Kidney glomerular epithelial cell (primary cell): ENCODE data around the gene WDR43.
"Not testable (repeated sequence)": the region's sequence is repeated elsewhere in the genome, so short reads cannot be mapped to it uniquely, and the experiment has no call there.

Experiments used
- DNase-seq: peaks from one replicate; lab custom pipeline; 2025; lab: John Stamatoyannopoulos, UW

Gene WDR43

GRCh38 chr2:28962505-28962904 is 68.0 kb downstream of the WDR43 start:
- no peak for DNase-seq

- no peak for DNase-seq
Measured at GRCh38 chr2:28970464-28971160, 76.1 kb downstream of the WDR43 start.

DNA sequence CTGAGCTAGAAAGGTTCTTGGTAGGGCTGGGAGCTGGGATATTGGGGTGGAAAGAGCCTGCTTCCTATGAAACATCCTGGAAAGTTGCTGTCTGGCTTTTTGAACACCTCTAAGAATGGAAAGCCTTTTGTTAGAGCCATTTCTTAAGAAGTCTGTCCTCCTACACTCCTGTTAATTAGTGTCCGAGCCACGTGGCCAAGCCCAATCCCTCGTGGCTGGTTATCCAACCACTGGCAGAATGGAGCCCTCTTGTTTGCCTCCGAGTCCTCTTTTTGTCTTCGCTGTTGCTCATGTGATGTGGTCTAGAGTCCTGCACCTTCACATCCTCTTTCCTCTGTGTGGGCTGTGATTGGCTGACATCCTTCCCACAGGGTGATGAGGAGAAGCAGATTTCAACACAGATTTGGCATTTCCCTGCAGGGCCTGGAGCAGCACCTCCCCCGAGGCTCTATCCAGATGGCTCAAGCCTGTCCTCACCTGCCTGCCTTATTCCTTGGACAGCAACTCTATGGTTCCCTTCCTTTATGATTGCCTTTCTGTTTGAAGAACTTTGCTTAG is 78.4 kb downstream of the WDR43 start:
- no peak for DNase-seq

GRCh38 chr2:28974252-28974651 is 79.8 kb downstream of the WDR43 start:
- DNase-seq, result no peak

DNA sequence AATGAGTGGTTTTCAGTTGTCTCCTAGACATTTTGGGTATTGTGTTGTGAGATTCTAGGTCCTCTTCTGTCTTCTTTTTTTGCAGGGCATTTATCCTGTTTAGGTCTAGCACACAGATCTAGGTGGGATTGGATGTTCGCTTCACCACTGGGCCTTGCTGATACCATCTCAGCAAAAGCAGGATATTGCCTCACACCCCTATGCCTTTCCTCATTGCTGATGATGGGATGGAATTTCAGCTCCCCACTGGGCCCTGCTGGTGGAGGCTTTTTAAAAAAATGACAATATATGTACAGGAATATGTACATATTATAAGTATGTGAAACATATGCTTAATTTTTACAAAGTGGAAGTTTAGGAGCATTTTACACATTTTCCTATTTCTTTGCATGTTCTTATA is 81.2 kb downstream of the WDR43 start:
- no peak for DNase-seq

GRCh38 chr2:28976584-28976983 is 82.1 kb downstream of the WDR43 start:
- DNase-seq, result no peak

GRCh38 chr2:28977176-28977875 is 82.9 kb downstream of the WDR43 start:
- DNase-seq, result no peak

GRCh38 chr2:28978001-28978400 is 83.5 kb downstream of the WDR43 start:
- not testable (repeated sequence) for DNase-seq

GRCh38 chr2:28978606-28979005 is 84.1 kb downstream of the WDR43 start:
- DNase-seq, result no peak

GRCh38 chr2:28979041-28979440 is 84.6 kb downstream of the WDR43 start:
- no peak for DNase-seq

DNA sequence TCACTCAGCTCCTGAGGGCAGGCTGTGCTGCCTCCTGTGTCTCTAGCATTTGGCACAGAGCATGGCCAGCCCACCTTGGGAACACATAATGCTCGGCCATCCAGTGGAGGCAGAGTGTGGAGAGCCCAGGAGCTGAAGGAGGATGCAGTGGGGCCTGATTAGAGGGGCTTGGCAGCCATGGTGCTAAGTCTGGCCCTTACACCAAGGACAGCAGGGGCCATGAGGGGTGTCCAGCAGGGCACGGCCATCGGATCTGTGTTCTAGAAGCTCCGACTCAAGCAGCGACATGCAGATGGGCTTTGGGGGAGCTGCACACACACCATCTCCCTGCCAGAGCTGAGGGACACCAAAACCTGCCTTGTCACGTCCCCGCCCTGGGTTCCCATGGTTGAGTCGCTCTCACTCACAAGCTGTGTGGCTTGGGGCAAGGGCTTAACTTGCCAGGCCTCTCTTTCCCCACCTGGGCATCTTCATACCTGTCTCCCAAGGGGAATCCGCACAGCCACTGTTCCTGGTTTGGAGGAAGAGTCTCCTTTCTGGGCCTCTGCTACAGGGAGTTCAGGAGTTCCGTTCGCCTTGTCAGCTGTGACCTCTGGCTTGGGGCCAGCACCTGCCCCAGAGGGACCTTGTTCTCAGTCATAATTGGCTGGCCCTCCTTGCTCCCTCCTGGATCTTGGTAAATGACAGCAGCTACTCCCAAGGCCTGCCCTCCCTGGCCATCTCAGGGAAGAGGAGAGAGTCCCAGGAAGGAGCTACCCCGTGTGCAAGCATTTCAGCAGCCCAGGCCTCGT is 85.3 kb downstream of the WDR43 start:
- no peak for DNase-seq

- no peak for DNase-seq
Measured at GRCh38 chr2:28980368-28981015, 86.0 kb downstream of the WDR43 start.

DNA sequence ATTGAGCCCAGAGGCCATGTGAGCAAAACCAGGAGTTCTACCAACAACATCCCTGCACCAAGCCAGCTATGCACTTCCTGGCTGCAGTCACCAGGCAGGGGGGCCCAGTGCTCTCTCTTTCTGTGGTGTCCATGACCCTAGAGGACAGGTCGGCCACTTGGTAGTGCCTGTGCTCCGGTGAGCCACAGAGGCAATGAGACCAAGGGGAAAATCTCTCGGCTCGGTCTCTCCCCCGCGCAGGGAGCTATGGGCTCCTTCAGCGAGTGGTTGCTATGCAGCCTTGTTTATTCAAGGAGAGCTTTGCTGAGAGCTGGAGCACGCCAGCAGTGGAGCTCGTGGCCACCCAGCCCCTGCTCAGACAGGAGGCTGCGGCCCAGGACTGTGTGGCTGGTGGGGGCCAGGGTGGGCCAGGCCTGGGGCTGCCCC is 86.6 kb downstream of the WDR43 start, which contains the start of gene TOGARAM2:
TOGARAM2 (plus strand) TSS at position 283 of the 426 bp plus-strand sequence. CDS start 13,537 bp downstream, outside the sequence.
- DNase-seq, result peak; percentile 40

DNA sequence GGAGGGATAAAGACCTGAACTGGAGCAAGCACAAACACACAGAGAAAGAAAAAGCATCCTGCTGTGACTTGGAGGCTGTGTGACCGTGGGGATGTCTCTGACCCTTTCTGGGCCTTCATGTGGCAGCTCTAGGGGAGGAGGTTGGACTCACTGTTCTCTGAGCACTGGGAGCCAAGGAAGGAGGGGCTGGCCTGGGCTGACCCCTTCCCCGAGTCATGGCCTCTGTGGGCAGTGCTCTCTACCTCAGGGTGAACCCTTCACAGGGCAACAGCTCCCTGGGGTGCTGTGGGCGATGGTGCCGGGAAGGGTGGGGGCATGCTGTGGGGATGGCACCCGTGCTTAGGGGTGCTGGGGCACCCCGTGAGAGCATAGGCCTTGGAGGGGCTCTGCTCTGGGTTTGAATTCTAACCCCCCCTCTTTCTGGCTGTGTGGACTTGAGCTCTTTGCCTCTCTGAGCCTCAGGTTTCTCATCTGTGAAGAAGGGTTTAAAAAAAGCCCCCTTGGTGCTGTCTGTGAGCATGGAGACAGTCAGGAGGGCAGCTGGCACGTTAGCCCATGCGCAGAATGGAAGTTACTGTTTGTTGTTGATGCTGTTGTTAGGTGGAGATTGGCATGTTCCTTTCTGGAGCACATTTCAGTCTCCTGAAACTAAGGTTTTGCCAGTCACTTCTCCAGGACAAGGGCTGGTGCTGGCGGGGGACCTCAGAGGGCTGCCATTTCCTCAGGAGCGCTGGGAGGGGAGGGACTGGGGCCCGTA is 87.3 kb downstream of the WDR43 start:
- no peak for DNase-seq

- DNase-seq, result no peak
Measured at GRCh38 chr2:28982381-28982950, 88.0 kb downstream of the WDR43 start.

GRCh38 chr2:28986429-28986828 is 92.0 kb downstream of the WDR43 start:
- no peak for DNase-seq

GRCh38 chr2:28989973-28990372 is 95.5 kb downstream of the WDR43 start:
- no peak for DNase-seq

GRCh38 chr2:28990445-28990844 is 96.0 kb downstream of the WDR43 start:
- no peak for DNase-seq

- DNase-seq, result no peak
Measured at GRCh38 chr2:28991021-28991420, 96.6 kb downstream of the WDR43 start.

DNA sequence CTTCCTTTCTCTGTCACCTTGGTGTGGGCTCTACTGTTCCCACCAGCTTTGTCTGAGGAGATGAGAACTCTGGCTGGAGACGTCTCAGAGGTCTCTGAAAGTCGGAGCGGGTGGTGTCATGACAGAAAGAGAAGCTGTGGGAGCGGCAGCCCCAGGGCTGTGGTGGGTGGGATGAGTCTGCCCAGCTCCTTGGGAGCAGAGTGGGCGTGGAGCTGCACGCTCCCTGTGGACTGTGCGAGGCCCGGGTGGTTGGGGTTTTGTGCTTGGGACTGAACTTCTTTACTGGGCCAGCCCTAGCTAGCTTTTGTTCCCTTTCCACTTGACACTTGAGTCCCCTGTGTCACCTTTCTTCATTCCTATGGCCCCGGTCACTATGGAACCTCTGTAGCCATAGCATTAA is 97.0 kb downstream of the WDR43 start:
- DNase-seq, result no peak
